ENCODE results near the gene IGFN1. TPM values are rescaled to one million over a fixed set of nuclear protein-coding genes. Genes with fewer than 3 reads are reported as not detected.
A peak's percentile ranks its signal among the peaks of the same experiment; 100 is the strongest.

IGFN1 gene
- 0.52 TPM for total RNA-seq

GRCh38 chr1:201190624-201191051 is at the start of gene IGFN1:
TSS of gene IGFN1 (plus strand) at chr1:201190824. CDS start at chr1:201193294, 2,470 bp downstream.
- peak within 1 kb of the TSS; percentile 54 to 99 (median 77) for H3K9ac ChIP-seq (ENCODE audit: low read depth in 1 of 3, low read length in 3 of 3)
- H3K9me3 ChIP-seq (ENCODE audit: control insufficient read depth in 3 of 3, low read length in 3 of 3): no peaks in the 10 kb centered on the region
- H3K27ac ChIP-seq (ENCODE audit: low read depth, low read length): peak within 1 kb of the TSS; percentile 57
- H3K4me1 ChIP-seq (ENCODE audit: control insufficient read depth in 3 of 3, insufficient read depth in 3 of 3, low read length in 3 of 3): peaks cover 32 to 36% (median 35%) of the 10 kb centered on the region in 3 donors
- H3K27me3 ChIP-seq (ENCODE audit: control insufficient read depth in 3 of 3, insufficient read depth in 3 of 3, low read length in 3 of 3): peaks cover 0 to 3% (median 0%) of the 10 kb centered on the region in 3 donors
- H3K4me3 ChIP-seq (ENCODE audit: low read length in 3 of 3): peak within 1 kb of the TSS; percentile 55 to 97 (median 64)
- H3K36me3 ChIP-seq (ENCODE audit: control insufficient read depth in 3 of 3, insufficient read depth in 3 of 3, low read length in 3 of 3): peaks cover 0 to 26% (median 0%) of the 10 kb centered on the region in 3 donors

DNA sequence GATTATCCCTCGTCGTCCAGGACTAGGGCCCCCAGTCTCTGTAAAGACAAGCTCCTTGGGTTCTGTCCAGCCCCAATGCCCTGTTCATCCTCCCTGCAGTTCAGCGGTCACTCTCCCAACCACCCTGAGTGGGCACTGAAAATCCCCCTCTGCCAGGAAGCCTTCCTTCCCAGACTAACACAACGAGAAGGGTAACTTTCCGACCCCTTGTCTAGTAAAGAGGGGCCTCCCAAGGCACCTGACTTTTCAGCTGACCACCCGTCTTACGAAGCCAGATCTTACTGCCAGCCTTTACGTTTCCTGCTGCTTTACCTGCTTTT is 49.7 kb upstream of the IGFN1 start:
- H3K9me3 ChIP-seq (ENCODE audit: control insufficient read depth in 3 of 3, low read length in 3 of 3): no peaks in the 10 kb centered on the region
- H3K27me3 ChIP-seq (ENCODE audit: control insufficient read depth in 3 of 3, insufficient read depth in 3 of 3, low read length in 3 of 3): no peaks in the 10 kb centered on the region
- H3K36me3 ChIP-seq (ENCODE audit: control insufficient read depth in 3 of 3, insufficient read depth in 3 of 3, low read length in 3 of 3): peaks cover 70 to 71% (median 71%) of the 10 kb centered on the region in 3 donors
- H3K9ac ChIP-seq (ENCODE audit: low read depth in 1 of 3, low read length in 3 of 3): no peak overlapping the region
- no peak overlapping the region for H3K4me3 ChIP-seq (ENCODE audit: low read length in 3 of 3)
- H3K27ac ChIP-seq (ENCODE audit: low read depth, low read length): no peak overlapping the region
- H3K4me1 ChIP-seq (ENCODE audit: control insufficient read depth in 3 of 3, insufficient read depth in 3 of 3, low read length in 3 of 3): peaks cover 22 to 40% (median 27%) of the 10 kb centered on the region in 3 donors

GRCh38 chr1:201141418-201141817 is 49.2 kb upstream of the IGFN1 start:
- Histone ChIP-seq H3K4me3 (ENCODE audit: low read length in 3 of 3) (no peak overlapping the region), H3K36me3 (ENCODE audit: control insufficient read depth in 3 of 3, insufficient read depth in 3 of 3, low read length in 3 of 3) (peaks cover 70 to 72% (median 71%) of the 10 kb centered on the region in 3 donors), H3K4me1 (ENCODE audit: control insufficient read depth in 3 of 3, insufficient read depth in 3 of 3, low read length in 3 of 3) (peaks cover 22 to 34% (median 24%) of the 10 kb centered on the region in 3 donors), H3K9me3 (ENCODE audit: control insufficient read depth in 3 of 3, low read length in 3 of 3) (no peaks in the 10 kb centered on the region), H3K27me3 (ENCODE audit: control insufficient read depth in 3 of 3, insufficient read depth in 3 of 3, low read length in 3 of 3) (no peaks in the 10 kb centered on the region), H3K27ac (ENCODE audit: low read depth, low read length) (no peak overlapping the region), H3K9ac (ENCODE audit: low read depth in 1 of 3, low read length in 3 of 3) (peak overlapping the region in 1 of 3 donors; percentile 11)

DNA sequence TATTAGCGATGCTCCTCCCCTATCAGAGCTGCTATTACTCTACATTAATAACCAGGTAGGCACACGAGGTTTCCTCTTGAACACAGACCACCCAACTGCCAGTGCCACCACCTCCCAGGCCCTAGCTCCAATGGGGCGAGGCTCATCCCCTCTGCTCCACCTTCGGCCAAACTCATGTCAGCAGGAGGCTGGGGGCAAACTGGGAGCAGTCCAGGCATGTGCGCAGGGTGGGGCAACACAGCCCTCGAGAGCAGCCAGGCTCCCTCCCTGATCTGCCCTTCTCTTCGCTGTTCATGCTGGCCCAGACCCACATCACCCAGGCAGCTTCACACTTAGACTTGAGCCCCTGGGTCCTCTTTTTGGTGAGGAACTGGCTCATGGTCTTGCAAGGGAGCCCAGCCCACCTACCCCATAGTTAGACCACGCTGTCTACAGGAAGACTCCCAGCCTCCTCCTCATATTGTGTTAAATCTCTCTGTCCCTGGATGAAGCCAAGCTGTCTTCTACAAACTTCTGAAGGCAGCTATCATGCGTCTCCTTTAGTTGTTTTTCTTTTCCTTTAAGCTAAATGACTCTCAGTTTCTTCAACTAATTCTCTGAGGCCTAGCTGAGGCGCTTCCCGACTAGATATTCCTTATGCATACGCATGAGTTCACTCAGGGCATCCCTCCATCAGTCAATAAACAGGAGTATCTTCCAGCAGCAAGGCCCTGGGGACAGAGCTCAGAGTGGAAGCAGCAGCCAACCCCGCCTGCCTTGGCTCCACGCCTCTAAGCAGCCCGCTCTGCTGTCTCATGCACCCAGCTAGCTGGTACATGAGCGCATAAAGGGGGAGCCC is 48.4 kb upstream of the IGFN1 start:
- Histone ChIP-seq H3K36me3 (ENCODE audit: control insufficient read depth in 3 of 3, insufficient read depth in 3 of 3, low read length in 3 of 3) (peaks cover 76 to 77% (median 77%) of the 10 kb centered on the region in 3 donors), H3K9ac (ENCODE audit: low read depth in 1 of 3, low read length in 3 of 3) (peak overlapping the region in 1 of 3 donors; percentile 16), H3K4me3 (ENCODE audit: low read length in 3 of 3) (no peak overlapping the region), H3K27ac (ENCODE audit: low read depth, low read length) (no peak overlapping the region), H3K27me3 (ENCODE audit: control insufficient read depth in 3 of 3, insufficient read depth in 3 of 3, low read length in 3 of 3) (no peaks in the 10 kb centered on the region), H3K4me1 (ENCODE audit: control insufficient read depth in 3 of 3, insufficient read depth in 3 of 3, low read length in 3 of 3) (peaks cover 16 to 26% (median 18%) of the 10 kb centered on the region in 3 donors), H3K9me3 (ENCODE audit: control insufficient read depth in 3 of 3, low read length in 3 of 3) (no peaks in the 10 kb centered on the region)

DNA sequence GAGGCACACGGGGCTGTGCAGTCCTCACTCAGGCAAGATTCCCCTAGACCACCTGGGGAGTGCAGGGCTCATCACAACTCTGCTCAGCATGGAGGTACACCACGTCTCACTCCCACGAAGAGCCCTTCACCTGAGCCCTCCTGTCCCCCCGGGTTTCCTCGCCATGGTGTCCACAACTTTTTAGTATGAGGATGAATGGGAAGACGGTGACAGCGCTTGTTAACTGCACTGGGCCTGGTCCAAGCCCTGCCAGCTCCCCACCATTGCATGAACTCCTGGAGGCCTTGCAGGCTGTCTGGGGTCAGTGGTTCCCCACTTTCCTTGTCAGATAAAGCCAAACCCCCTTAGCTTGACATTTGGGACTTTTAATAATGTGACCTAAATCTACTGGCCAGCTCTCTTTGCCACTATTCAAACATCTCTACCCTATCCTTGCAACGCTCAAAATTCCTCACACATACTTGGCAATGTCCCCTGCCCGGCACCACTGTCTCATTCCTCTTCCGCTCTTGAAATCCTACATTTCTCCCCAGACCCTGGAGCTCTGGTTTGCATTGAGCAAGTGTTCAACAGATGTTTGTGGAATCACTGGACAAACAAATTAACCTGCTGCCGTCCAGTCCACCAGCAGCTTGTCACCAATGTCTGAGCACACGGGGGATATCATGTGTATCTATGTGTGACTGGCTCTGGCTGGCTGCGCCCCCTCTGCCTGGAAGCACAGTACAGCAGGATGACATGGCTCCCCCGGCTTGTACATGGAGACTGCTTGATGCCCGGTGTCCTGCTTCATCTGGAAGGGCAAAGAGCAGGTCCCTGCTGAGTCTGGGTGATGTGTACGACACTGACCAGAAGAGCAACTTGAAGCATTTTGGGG is 47.5 kb upstream of the IGFN1 start:
- Histone ChIP-seq H3K4me1 (ENCODE audit: control insufficient read depth in 3 of 3, insufficient read depth in 3 of 3, low read length in 3 of 3) (peaks cover 8 to 19% (median 10%) of the 10 kb centered on the region in 3 donors), H3K36me3 (ENCODE audit: control insufficient read depth in 3 of 3, insufficient read depth in 3 of 3, low read length in 3 of 3) (peaks cover 76 to 83% (median 78%) of the 10 kb centered on the region in 3 donors), H3K9ac (ENCODE audit: low read depth in 1 of 3, low read length in 3 of 3) (no peak overlapping the region), H3K9me3 (ENCODE audit: control insufficient read depth in 3 of 3, low read length in 3 of 3) (no peaks in the 10 kb centered on the region), H3K27ac (ENCODE audit: low read depth, low read length) (no peak overlapping the region), H3K4me3 (ENCODE audit: low read length in 3 of 3) (no peak overlapping the region), H3K27me3 (ENCODE audit: control insufficient read depth in 3 of 3, insufficient read depth in 3 of 3, low read length in 3 of 3) (no peaks in the 10 kb centered on the region)

GRCh38 chr1:201143726-201144635 is 46.6 kb upstream of the IGFN1 start:
- no peak overlapping the region for H3K9ac ChIP-seq (ENCODE audit: low read depth in 1 of 3, low read length in 3 of 3)
- no peaks in the 10 kb centered on the region for H3K27me3 ChIP-seq (ENCODE audit: control insufficient read depth in 3 of 3, insufficient read depth in 3 of 3, low read length in 3 of 3)
- no peaks in the 10 kb centered on the region for H3K9me3 ChIP-seq (ENCODE audit: control insufficient read depth in 3 of 3, low read length in 3 of 3)
- H3K36me3 ChIP-seq (ENCODE audit: control insufficient read depth in 3 of 3, insufficient read depth in 3 of 3, low read length in 3 of 3): peaks cover 79 to 87% (median 83%) of the 10 kb centered on the region in 3 donors
- H3K4me3 ChIP-seq (ENCODE audit: low read length in 3 of 3): no peak overlapping the region
- H3K4me1 ChIP-seq (ENCODE audit: control insufficient read depth in 3 of 3, insufficient read depth in 3 of 3, low read length in 3 of 3): peaks cover 2 to 14% (median 9%) of the 10 kb centered on the region in 3 donors
- H3K27ac ChIP-seq (ENCODE audit: low read depth, low read length): no peak overlapping the region

- Histone ChIP-seq H3K27me3 (ENCODE audit: control insufficient read depth in 3 of 3, insufficient read depth in 3 of 3, low read length in 3 of 3) (no peaks in the 10 kb centered on the region), H3K9me3 (ENCODE audit: control insufficient read depth in 3 of 3, low read length in 3 of 3) (no peaks in the 10 kb centered on the region), H3K36me3 (ENCODE audit: control insufficient read depth in 3 of 3, insufficient read depth in 3 of 3, low read length in 3 of 3) (peaks cover 77 to 84% (median 83%) of the 10 kb centered on the region in 3 donors), H3K4me1 (ENCODE audit: control insufficient read depth in 3 of 3, insufficient read depth in 3 of 3, low read length in 3 of 3) (peaks cover 3 to 18% (median 12%) of the 10 kb centered on the region in 3 donors), H3K27ac (ENCODE audit: low read depth, low read length) (no peak overlapping the region), H3K9ac (ENCODE audit: low read depth in 1 of 3, low read length in 3 of 3) (no peak overlapping the region), H3K4me3 (ENCODE audit: low read length in 3 of 3) (no peak overlapping the region)
Observed at GRCh38 chr1:201144701-201145100, 45.9 kb upstream of the IGFN1 start.

- Histone ChIP-seq H3K36me3 (ENCODE audit: control insufficient read depth in 3 of 3, insufficient read depth in 3 of 3, low read length in 3 of 3) (peaks cover 80 to 84% (median 84%) of the 10 kb centered on the region in 3 donors), H3K9me3 (ENCODE audit: control insufficient read depth in 3 of 3, low read length in 3 of 3) (no peaks in the 10 kb centered on the region), H3K4me1 (ENCODE audit: control insufficient read depth in 3 of 3, insufficient read depth in 3 of 3, low read length in 3 of 3) (peaks cover 6 to 21% (median 16%) of the 10 kb centered on the region in 3 donors), H3K4me3 (ENCODE audit: low read length in 3 of 3) (no peak overlapping the region), H3K27ac (ENCODE audit: low read depth, low read length) (no peak overlapping the region), H3K9ac (ENCODE audit: low read depth in 1 of 3, low read length in 3 of 3) (no peak overlapping the region), H3K27me3 (ENCODE audit: control insufficient read depth in 3 of 3, insufficient read depth in 3 of 3, low read length in 3 of 3) (no peaks in the 10 kb centered on the region)
Observed at GRCh38 chr1:201145132-201145531, 45.5 kb upstream of the IGFN1 start.

DNA sequence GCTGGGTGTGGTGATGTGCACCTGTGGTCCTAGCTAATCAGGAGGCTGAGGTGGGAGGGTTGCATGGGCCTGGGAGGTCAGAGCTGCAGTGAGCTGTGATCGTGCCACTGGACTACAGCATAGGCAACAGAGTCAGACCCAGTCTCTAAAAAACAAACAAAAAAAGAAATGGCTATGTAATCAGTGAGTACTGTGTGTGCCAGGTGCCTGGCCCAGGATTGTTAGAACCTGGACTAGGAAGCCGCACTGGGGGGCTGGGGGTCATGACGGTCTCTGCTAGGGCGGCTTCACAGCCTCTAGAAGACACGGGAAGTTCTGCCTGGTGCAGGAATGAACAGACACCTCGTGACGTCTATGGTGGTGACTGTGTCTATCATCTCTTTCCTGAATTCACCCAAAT is 44.8 kb upstream of the IGFN1 start:
- H3K27me3 ChIP-seq (ENCODE audit: control insufficient read depth in 3 of 3, insufficient read depth in 3 of 3, low read length in 3 of 3): no peaks in the 10 kb centered on the region
- no peak overlapping the region for H3K9ac ChIP-seq (ENCODE audit: low read depth in 1 of 3, low read length in 3 of 3)
- H3K4me3 ChIP-seq (ENCODE audit: low read length in 3 of 3): no peak overlapping the region
- H3K27ac ChIP-seq (ENCODE audit: low read depth, low read length): no peak overlapping the region
- H3K9me3 ChIP-seq (ENCODE audit: control insufficient read depth in 3 of 3, low read length in 3 of 3): no peaks in the 10 kb centered on the region
- H3K4me1 ChIP-seq (ENCODE audit: control insufficient read depth in 3 of 3, insufficient read depth in 3 of 3, low read length in 3 of 3): peaks cover 6 to 22% (median 16%) of the 10 kb centered on the region in 3 donors
- H3K36me3 ChIP-seq (ENCODE audit: control insufficient read depth in 3 of 3, insufficient read depth in 3 of 3, low read length in 3 of 3): peaks cover 79 to 84% (median 82%) of the 10 kb centered on the region in 3 donors
